GM23338 (cell line): ENCODE data around the gene VBP1. TPM values are rescaled to one million over a fixed set of nuclear protein-coding genes. Genes with fewer than 3 reads are reported as not detected.

Experiments
- ATAC-seq: fragments of 200-7000 bp; cut with Tn5 transposase; 3 replicates; pipeline ENCODE4 v1.9.1; 2020
- DNase-seq: peaks from one replicate; pipeline ENCODE4 v3.0.0-alpha.2; 2015; ENCODE audit warnings: low spot score
- H2AFZ ChIP-seq: fragments of 200-600 bp; sonication (generic); 2 replicates; pipeline ENCODE4 v1.8.0; 2016; ENCODE audit warnings: antibody characterized with exemption, mild to moderate bottlenecking, moderate library complexity
- H3F3A ChIP-seq: fragments of 200-600 bp; sonication (generic); replicated peaks from 2 replicates; pipeline ENCODE4 v1.8.0; 2017; ENCODE audit warnings: antibody characterized with exemption, mixed run types, low read depth
- H3K27ac ChIP-seq: fragments of 200-600 bp; sonication (generic); 2 replicates; pipeline ENCODE4 v1.6.1; 2016; ENCODE audit warnings: low read depth
- H3K27me3 ChIP-seq: fragments of 200-600 bp; sonication (generic); 2 replicates; pipeline ENCODE4 v1.8.0; 2016; ENCODE audit warnings: mild to moderate bottlenecking, mixed run types, moderate library complexity; ENCODE audit not compliant: insufficient read depth
- H3K36me3 ChIP-seq: fragments of 200-600 bp; sonication (generic); 2 replicates; pipeline ENCODE4 v1.8.0; 2016; ENCODE audit warnings: mild to moderate bottlenecking; ENCODE audit not compliant: insufficient read depth
- H3K4me1 ChIP-seq: fragments of 200-600 bp; sonication (generic); 2 replicates; pipeline ENCODE4 v1.8.0; 2016; ENCODE audit warnings: mild to moderate bottlenecking, moderate library complexity; ENCODE audit not compliant: insufficient read depth
- H3K4me2 ChIP-seq: fragments of 200-600 bp; sonication (generic); 2 replicates; pipeline ENCODE4 v1.7.1; 2017; ENCODE audit warnings: mixed run types
- H3K4me3 ChIP-seq: fragments of 200-600 bp; sonication (generic); 2 replicates; pipeline ENCODE4 v1.6.1; 2016; ENCODE audit warnings: mixed run types
- H3K79me2 ChIP-seq: fragments of 200-600 bp; sonication (generic); replicated peaks from 2 replicates; pipeline ENCODE4 v1.8.0; 2017; ENCODE audit warnings: mild to moderate bottlenecking; ENCODE audit not compliant: insufficient read depth
- H3K9me2 ChIP-seq: fragments of 200-600 bp; sonication (generic); 2 replicates; pipeline ENCODE4 v1.8.0; 2017; ENCODE audit not compliant: insufficient read depth
- H4K20me1 ChIP-seq: fragments of 200-600 bp; sonication (generic); replicated peaks from 2 replicates; pipeline ENCODE4 v1.8.0; 2017; ENCODE audit warnings: mild to moderate bottlenecking; ENCODE audit not compliant: insufficient read depth
- H3K27ac Mint-ChIP-seq: 2 replicates; pipeline ENCODE4 v1.8.0; 2020; ENCODE audit warnings: inconsistent platforms, mild to moderate bottlenecking, moderate library complexity, mixed read lengths
- H3K27me3 Mint-ChIP-seq: 3 replicates; pipeline ENCODE4 v1.8.0; 2022; ENCODE audit warnings: low read depth, mild to moderate bottlenecking, moderate library complexity, mixed read lengths, inconsistent platforms; ENCODE audit not compliant: insufficient read depth, poor library complexity
- H3K36me3 Mint-ChIP-seq: 3 replicates; pipeline ENCODE4 v1.8.0; 2021; ENCODE audit warnings: low read depth, mild to moderate bottlenecking, inconsistent platforms, moderate library complexity, mixed read lengths
- H3K4me1 Mint-ChIP-seq: 3 replicates; pipeline ENCODE4 v1.8.0; 2020; ENCODE audit warnings: mild to moderate bottlenecking, inconsistent platforms, mixed read lengths
- H3K4me3 Mint-ChIP-seq: 3 replicates; pipeline ENCODE4 v1.8.0; 2021; ENCODE audit warnings: moderate library complexity, mild to moderate bottlenecking, inconsistent platforms, mixed read lengths
- H3K9me3 Mint-ChIP-seq: 3 replicates; pipeline ENCODE4 v1.8.0; 2020; ENCODE audit warnings: moderate library complexity, mild to moderate bottlenecking, inconsistent platforms, mixed read lengths
- CREB1 ChIP-seq: fragments of 250-450 bp; sonication (Bioruptor Pico); IDR thresholded peaks from 2 replicates; pipeline ENCODE4 v1.5.0; 2020; ENCODE audit warnings: low read depth, mild to moderate bottlenecking, moderate library complexity
- EZH2 ChIP-seq: fragments of 200-600 bp; sonication (generic); IDR thresholded peaks from one replicate; pipeline ENCODE4 v1.8.0; 2017; ENCODE audit warnings: antibody characterized with exemption, mild to moderate bottlenecking, low read depth; ENCODE audit not compliant: unreplicated experiment
- EZH2phosphoT487 ChIP-seq: fragments of 200-600 bp; sonication (generic); IDR thresholded peaks from one replicate; pipeline ENCODE4 v1.8.1; 2018; ENCODE audit warnings: antibody characterized with exemption; ENCODE audit not compliant: unreplicated experiment
- JUNB ChIP-seq: IDR thresholded peaks from one replicate; pipeline ENCODE4 v1.6.1; 2016; ENCODE audit warnings: antibody characterized with exemption; ENCODE audit not compliant: unreplicated experiment
- NANOG ChIP-seq: IDR thresholded peaks from 2 replicates; pipeline ENCODE4 v1.6.1; 2016; ENCODE audit warnings: antibody characterized with exemption, borderline replicate concordance
- POLR2AphosphoS5 ChIP-seq: IDR thresholded peaks from 2 replicates; pipeline ENCODE4 v1.6.1; 2016; ENCODE audit warnings: antibody characterized with exemption, low read depth
- STAT1 ChIP-seq: IDR thresholded peaks from one replicate; pipeline ENCODE4 v1.6.1; 2016; ENCODE audit warnings: antibody characterized with exemption; ENCODE audit not compliant: unreplicated experiment
- ZNF114 ChIP-seq: fragments of 250-450 bp; sonication (Bioruptor Pico); IDR thresholded peaks from 2 replicates; pipeline ENCODE4 v1.5.0; 2020; ENCODE audit warnings: mild to moderate bottlenecking, moderate library complexity
- ZNF331 ChIP-seq: fragments of 250-450 bp; sonication (Bioruptor Pico); IDR thresholded peaks from 2 replicates; pipeline ENCODE4 v1.5.0; 2020; ENCODE audit warnings: low read depth, mild to moderate bottlenecking, moderate library complexity
- polyA plus RNA-seq: library from polyadenylated mRNA; unstranded; fragments of >200 nt; fragmentation: Nextera tagmentation; extraction: Ambion mirVana; gene quantifications from 2 replicates; pipeline ENCODE4 v1.2.1, GENCODE V29; 2016
- total RNA-seq: library from RNA; depleted of rRNA; stranded (reverse); fragments of >200 nt; shearing (Covaris generic); gene quantifications from 2 replicates; pipeline ENCODE4 v1.2.3, GENCODE V29; 2014
- TF ChIP-seq, protein P1 (sequence below): IDR thresholded peaks from one replicate; pipeline ENCODE4 v1.6.1; 2018; ENCODE audit warnings: antibody characterized with exemption; ENCODE audit not compliant: unreplicated experiment
- TF ChIP-seq, protein P2 (sequence below): IDR thresholded peaks from 2 replicates; pipeline ENCODE4 v1.6.1; 2016; ENCODE audit warnings: antibody characterized with exemption
- TF ChIP-seq, protein P3 (sequence below), 2 experiments: fragments of 200-600 bp in 1 of 2; sonication (generic) in 1 of 2; conservative IDR thresholded peaks; 2 replicates each; pipeline versions ENCODE4 v1.5.1 to v1.6.1; 2016 to 2017; ENCODE audit warnings: antibody characterized with exemption in 2 of 2, low read depth in 2 of 2, mild to moderate bottlenecking in 2 of 2, moderate library complexity in 1 of 2
- TF ChIP-seq, protein P4 (sequence below): fragments of 250-450 bp; sonication (Bioruptor Pico); IDR thresholded peaks from 2 replicates; pipeline ENCODE4 v1.5.0; 2020; ENCODE audit warnings: mild to moderate bottlenecking, moderate library complexity

VBP1 gene
- total and polyA plus RNA-seq, 2 experiments from 2014 or later = 62.5 to 84.4 TPM

DNA sequence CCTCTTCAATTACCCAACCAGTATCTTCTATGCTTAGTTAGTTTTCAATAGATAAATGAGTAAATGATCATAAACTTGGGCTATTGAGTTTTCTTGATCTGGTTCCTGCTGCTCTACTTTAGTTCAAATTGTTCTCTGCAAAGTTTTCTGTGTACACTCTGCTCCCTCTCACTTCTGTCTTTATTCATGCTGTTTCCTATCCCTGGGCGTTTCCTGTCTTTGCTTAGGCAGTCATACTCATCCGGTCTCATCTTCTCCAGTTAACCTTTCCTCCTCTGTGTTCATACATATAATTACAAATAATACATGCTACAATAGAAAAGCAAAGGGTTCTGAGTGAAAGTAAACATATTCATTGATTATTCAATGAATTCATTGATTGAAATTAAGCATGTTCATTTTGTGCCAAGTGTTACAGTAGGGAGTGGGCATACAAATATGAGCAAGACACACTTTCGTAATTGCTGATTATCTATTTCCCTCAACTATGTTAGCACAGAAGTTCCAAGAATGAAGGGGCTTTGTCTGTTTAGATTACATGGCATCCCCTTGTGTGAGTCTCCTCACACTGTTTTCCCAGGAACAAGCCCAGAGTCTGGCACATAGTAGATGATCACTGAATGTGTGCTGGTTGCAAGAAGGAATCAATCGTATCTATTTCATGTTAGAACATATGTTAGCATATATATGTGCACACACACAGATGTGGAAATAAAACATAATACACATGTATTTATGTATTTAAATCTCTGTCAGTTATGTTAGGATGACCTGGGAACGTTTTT lies 46.9 kb downstream of the VBP1 start:
- Mint-ChIP-seq H3K4me3 (peak overlapping the region; percentile 90), H3K27me3 (no peaks in the 10 kb centered on the region), H3K27ac (no peak overlapping the region), H3K4me1 (peaks cover 10% of the 10 kb centered on the region), H3K36me3 (peaks cover 4% of the 10 kb centered on the region; the same call in 1 of the 3 replicates), H3K9me3 (no peaks in the 10 kb centered on the region; the same call in 2 of the 3 replicates)
- no peaks in the 10 kb centered on the region for H3K36me3 ChIP-seq
- H3K27ac ChIP-seq = no peak overlapping the region
- peak overlapping the region; percentile 83 for H3K4me2 ChIP-seq
- DNase-seq (no peak), ATAC-seq (no peak)
- peaks cover 15% of the 10 kb centered on the region for H3K79me2 ChIP-seq
- no peak overlapping the region for H2AFZ ChIP-seq
- no peak for TF ChIP-seq EZH2
- TF ChIP-seq JUNB = no peak
- TF ChIP-seq CREB1 (CRISPR knock-in tag) = no peak
- TF ChIP-seq, protein P1, sequence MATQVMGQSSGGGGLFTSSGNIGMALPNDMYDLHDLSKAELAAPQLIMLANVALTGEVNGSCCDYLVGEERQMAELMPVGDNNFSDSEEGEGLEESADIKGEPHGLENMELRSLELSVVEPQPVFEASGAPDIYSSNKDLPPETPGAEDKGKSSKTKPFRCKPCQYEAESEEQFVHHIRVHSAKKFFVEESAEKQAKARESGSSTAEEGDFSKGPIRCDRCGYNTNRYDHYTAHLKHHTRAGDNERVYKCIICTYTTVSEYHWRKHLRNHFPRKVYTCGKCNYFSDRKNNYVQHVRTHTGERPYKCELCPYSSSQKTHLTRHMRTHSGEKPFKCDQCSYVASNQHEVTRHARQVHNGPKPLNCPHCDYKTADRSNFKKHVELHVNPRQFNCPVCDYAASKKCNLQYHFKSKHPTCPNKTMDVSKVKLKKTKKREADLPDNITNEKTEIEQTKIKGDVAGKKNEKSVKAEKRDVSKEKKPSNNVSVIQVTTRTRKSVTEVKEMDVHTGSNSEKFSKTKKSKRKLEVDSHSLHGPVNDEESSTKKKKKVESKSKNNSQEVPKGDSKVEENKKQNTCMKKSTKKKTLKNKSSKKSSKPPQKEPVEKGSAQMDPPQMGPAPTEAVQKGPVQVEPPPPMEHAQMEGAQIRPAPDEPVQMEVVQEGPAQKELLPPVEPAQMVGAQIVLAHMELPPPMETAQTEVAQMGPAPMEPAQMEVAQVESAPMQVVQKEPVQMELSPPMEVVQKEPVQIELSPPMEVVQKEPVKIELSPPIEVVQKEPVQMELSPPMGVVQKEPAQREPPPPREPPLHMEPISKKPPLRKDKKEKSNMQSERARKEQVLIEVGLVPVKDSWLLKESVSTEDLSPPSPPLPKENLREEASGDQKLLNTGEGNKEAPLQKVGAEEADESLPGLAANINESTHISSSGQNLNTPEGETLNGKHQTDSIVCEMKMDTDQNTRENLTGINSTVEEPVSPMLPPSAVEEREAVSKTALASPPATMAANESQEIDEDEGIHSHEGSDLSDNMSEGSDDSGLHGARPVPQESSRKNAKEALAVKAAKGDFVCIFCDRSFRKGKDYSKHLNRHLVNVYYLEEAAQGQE = no peak
- TF ChIP-seq, protein P2, sequence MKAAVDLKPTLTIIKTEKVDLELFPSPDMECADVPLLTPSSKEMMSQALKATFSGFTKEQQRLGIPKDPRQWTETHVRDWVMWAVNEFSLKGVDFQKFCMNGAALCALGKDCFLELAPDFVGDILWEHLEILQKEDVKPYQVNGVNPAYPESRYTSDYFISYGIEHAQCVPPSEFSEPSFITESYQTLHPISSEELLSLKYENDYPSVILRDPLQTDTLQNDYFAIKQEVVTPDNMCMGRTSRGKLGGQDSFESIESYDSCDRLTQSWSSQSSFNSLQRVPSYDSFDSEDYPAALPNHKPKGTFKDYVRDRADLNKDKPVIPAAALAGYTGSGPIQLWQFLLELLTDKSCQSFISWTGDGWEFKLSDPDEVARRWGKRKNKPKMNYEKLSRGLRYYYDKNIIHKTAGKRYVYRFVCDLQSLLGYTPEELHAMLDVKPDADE = no peak
- TF ChIP-seq, protein P3, sequence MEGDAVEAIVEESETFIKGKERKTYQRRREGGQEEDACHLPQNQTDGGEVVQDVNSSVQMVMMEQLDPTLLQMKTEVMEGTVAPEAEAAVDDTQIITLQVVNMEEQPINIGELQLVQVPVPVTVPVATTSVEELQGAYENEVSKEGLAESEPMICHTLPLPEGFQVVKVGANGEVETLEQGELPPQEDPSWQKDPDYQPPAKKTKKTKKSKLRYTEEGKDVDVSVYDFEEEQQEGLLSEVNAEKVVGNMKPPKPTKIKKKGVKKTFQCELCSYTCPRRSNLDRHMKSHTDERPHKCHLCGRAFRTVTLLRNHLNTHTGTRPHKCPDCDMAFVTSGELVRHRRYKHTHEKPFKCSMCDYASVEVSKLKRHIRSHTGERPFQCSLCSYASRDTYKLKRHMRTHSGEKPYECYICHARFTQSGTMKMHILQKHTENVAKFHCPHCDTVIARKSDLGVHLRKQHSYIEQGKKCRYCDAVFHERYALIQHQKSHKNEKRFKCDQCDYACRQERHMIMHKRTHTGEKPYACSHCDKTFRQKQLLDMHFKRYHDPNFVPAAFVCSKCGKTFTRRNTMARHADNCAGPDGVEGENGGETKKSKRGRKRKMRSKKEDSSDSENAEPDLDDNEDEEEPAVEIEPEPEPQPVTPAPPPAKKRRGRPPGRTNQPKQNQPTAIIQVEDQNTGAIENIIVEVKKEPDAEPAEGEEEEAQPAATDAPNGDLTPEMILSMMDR (conservative IDR thresholded peaks at IDR 0.05; ENCODE audit: low read depth in 2 of 2) = no peak
- no peak for TF ChIP-seq NANOG
- TF ChIP-seq ZNF114 = no peak
- no peak for TF ChIP-seq EZH2phosphoT487
- no peak for TF ChIP-seq STAT1
- TF ChIP-seq ZNF331 (CRISPR knock-in tag) = no peak
- TF ChIP-seq, protein P4, sequence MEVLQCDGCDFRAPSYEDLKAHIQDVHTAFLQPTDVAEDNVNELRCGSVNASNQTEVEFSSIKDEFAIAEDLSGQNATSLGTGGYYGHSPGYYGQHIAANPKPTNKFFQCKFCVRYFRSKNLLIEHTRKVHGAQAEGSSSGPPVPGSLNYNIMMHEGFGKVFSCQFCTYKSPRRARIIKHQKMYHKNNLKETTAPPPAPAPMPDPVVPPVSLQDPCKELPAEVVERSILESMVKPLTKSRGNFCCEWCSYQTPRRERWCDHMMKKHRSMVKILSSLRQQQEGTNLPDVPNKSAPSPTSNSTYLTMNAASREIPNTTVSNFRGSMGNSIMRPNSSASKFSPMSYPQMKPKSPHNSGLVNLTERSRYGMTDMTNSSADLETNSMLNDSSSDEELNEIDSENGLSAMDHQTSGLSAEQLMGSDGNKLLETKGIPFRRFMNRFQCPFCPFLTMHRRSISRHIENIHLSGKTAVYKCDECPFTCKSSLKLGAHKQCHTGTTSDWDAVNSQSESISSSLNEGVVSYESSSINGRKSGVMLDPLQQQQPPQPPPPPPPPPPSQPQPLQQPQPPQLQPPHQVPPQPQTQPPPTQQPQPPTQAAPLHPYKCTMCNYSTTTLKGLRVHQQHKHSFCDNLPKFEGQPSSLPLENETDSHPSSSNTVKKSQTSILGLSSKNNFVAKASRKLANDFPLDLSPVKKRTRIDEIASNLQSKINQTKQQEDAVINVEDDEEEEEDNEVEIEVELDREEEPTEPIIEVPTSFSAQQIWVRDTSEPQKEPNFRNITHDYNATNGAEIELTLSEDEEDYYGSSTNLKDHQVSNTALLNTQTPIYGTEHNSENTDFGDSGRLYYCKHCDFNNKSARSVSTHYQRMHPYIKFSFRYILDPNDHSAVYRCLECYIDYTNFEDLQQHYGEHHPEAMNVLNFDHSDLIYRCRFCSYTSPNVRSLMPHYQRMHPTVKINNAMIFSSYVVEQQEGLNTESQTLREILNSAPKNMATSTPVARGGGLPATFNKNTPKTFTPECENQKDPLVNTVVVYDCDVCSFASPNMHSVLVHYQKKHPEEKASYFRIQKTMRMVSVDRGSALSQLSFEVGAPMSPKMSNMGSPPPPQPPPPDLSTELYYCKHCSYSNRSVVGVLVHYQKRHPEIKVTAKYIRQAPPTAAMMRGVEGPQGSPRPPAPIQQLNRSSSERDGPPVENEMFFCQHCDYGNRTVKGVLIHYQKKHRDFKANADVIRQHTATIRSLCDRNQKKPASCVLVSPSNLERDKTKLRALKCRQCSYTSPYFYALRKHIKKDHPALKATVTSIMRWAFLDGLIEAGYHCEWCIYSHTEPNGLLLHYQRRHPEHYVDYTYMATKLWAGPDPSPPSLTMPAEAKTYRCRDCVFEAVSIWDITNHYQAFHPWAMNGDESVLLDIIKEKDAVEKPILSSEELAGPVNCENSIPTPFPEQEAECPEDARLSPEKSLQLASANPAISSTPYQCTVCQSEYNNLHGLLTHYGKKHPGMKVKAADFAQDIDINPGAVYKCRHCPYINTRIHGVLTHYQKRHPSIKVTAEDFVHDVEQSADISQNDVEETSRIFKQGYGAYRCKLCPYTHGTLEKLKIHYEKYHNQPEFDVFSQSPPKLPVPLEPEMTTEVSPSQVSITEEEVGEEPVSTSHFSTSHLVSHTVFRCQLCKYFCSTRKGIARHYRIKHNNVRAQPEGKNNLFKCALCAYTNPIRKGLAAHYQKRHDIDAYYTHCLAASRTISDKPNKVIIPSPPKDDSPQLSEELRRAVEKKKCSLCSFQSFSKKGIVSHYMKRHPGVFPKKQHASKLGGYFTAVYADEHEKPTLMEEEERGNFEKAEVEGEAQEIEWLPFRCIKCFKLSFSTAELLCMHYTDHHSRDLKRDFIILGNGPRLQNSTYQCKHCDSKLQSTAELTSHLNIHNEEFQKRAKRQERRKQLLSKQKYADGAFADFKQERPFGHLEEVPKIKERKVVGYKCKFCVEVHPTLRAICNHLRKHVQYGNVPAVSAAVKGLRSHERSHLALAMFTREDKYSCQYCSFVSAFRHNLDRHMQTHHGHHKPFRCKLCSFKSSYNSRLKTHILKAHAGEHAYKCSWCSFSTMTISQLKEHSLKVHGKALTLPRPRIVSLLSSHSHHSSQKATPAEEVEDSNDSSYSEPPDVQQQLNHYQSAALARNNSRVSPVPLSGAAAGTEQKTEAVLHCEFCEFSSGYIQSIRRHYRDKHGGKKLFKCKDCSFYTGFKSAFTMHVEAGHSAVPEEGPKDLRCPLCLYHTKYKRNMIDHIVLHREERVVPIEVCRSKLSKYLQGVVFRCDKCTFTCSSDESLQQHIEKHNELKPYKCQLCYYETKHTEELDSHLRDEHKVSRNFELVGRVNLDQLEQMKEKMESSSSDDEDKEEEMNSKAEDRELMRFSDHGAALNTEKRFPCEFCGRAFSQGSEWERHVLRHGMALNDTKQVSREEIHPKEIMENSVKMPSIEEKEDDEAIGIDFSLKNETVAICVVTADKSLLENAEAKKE (CRISPR knock-in tag) = no peak
- TF ChIP-seq POLR2AphosphoS5 = no peak
- H3K4me3 ChIP-seq = peak overlapping the region; percentile 72
- no peaks in the 10 kb centered on the region for H3F3A ChIP-seq
- no peaks in the 10 kb centered on the region for H4K20me1 ChIP-seq
- no peaks in the 10 kb centered on the region for H3K4me1 ChIP-seq
- no peaks in the 10 kb centered on the region for H3K27me3 ChIP-seq
- H3K9me2 ChIP-seq = no peaks in the 10 kb centered on the region
